Brain microvascular endothelial cell (primary cell): ENCODE measurements around the gene AMOTL2.

Experiments
- DNase-seq: peaks from one replicate; pipeline ENCODE4 v3.0.0-alpha.2; 2020
- H3K27ac ChIP-seq: fragments of 250-450 bp; sonication (Bioruptor Pico); 2 replicates; pipeline ENCODE4 v1.5.1; 2020; ENCODE audit warnings: mild to moderate bottlenecking, moderate library complexity
- H3K27me3 ChIP-seq: fragments of 250-450 bp; sonication (Bioruptor Pico); replicated peaks from 2 replicates; pipeline ENCODE4 v1.5.1; 2020; ENCODE audit warnings: mild to moderate bottlenecking
- H3K36me3 ChIP-seq: fragments of 250-450 bp; sonication (Bioruptor Pico); replicated peaks from 2 replicates; pipeline ENCODE4 v1.5.1; 2020; ENCODE audit warnings: mild to moderate bottlenecking
- H3K4me3 ChIP-seq: 2 replicates; pipeline ENCODE4 v1.5.1; 2011; ENCODE audit warnings: low read depth, mild to moderate bottlenecking, control low read depth, low read length, moderate library complexity
- CTCF ChIP-seq: IDR thresholded peaks from 2 replicates; pipeline ENCODE4 v1.5.1; 2011; ENCODE audit warnings: low read depth, mild to moderate bottlenecking, moderate library complexity, low read length, control low read depth, inconsistent platforms; ENCODE audit errors: missing control alignments
- in situ Hi-C: cut with HindIII; loops from 2 replicates; pipeline ENCODE4 v1.10.0; 2017; ENCODE audit warnings: low sequenced_read_pairs, low pct_ligation_motif_present

The AMOTL2 gene

DNA sequence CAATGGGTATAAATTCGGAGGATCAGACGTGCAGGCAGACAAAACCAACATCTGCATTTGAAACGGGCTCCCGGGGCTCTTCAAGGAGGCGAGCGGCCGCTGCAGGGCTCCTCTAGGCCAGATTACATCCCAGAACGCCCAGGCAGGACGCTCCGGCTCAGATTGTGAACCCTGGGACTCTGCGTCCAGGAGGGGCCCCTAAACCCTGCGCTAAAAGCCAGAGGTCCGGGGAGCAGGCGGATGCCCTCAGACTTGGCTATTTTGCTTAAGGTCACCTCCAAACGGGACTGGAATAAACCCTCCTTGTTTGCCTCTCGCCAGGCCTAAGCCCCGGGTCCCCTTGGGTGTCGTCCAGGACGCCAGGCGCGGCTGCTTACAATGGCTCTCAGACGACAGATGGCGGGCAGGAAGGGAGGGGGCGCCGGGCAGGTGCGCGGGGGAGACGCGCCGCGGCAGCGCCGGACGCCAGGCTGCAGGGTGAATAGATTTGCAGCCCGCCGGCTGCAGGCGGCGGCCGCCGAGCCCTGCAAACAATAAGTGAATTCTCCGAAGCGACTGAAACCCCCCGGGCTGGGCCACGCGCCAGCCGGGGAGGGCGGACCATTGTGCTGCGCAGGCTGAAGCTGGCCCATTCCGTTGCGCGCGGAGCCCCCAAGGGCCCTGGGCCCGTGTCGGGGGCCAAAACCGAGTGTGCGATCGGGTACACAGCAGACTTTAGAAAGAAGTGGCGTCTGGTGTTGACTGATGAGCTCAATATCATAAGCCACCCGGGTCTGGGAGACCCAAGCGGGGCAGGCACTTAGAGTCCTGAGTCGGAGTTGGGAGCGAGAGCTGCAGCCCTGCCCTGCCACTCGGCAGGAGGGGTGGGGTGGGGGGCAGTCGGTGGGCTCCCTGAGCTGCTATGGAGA lies 32.3 kb upstream of the AMOTL2 start:
- TF ChIP-seq CTCF, result no peak
- Histone ChIP-seq H3K27me3 (no peaks in the 10 kb centered on the region), H3K36me3 (no peaks in the 10 kb centered on the region), H3K27ac (no peak overlapping the region), H3K4me3 (peak overlapping the region; percentile 55)
- in situ Hi-C loops, result no loop called here
- no peak for DNase-seq

- Histone ChIP-seq H3K27ac (no peak overlapping the region), H3K27me3 (no peaks in the 10 kb centered on the region), H3K4me3 (no peak overlapping the region), H3K36me3 (no peaks in the 10 kb centered on the region)
- in situ Hi-C loops, result no loop called here
- DNase-seq, result no peak
- TF ChIP-seq CTCF, result no peak
Observed at GRCh38 chr3:134404366-134404885, 30.2 kb upstream of the AMOTL2 start.

DNA sequence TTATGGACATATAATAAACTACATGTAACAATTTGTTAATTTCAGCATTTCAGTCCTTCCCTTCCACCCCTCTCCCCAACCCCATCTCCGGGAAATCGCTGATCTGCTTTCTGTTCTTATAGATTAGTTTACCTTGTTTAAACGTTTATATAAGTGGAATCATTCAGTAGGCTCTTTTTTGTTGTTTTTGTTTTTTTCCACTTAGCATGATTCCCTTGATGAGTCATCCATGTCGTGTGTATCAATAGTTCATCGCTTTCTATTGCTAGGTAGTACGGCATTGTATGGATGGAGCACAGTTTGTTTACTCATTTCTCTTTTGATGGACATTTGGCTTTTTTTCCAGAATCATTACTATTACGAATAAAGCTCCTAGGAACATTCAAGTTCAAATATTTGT lies 23.5 kb upstream of the AMOTL2 start:
- H3K27me3 ChIP-seq, result no peaks in the 10 kb centered on the region
- no peak overlapping the region for H3K27ac ChIP-seq
- no peak overlapping the region for H3K4me3 ChIP-seq
- TF ChIP-seq CTCF, result no peak
- in situ Hi-C loops, result no loop called here
- DNase-seq, result no peak
- H3K36me3 ChIP-seq, result no peaks in the 10 kb centered on the region

DNA sequence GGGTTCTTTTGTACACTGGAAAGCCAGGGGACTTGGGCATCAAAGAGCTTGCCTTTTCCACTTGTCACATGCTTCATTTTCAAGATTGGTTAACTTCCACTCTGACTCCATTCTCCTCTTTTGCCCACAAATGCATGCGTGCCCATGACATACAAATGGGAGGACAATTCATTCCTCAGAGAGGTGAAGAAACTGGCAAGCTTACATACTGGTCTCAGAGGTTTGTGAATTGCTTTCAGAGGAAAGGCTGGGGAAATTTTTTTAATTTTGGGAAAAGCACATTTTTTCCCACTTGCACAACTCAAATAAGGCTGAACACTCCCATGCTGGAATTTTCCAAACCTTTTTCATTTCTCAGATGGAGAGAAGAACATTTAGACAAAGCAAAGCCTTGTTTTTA lies 20.9 kb upstream of the AMOTL2 start:
- in situ Hi-C loops, result no loop called here
- Histone ChIP-seq H3K27ac (no peak overlapping the region), H3K4me3 (no peak overlapping the region), H3K27me3 (no peaks in the 10 kb centered on the region), H3K36me3 (no peaks in the 10 kb centered on the region)
- no peak for DNase-seq
- no peak for TF ChIP-seq CTCF

DNA sequence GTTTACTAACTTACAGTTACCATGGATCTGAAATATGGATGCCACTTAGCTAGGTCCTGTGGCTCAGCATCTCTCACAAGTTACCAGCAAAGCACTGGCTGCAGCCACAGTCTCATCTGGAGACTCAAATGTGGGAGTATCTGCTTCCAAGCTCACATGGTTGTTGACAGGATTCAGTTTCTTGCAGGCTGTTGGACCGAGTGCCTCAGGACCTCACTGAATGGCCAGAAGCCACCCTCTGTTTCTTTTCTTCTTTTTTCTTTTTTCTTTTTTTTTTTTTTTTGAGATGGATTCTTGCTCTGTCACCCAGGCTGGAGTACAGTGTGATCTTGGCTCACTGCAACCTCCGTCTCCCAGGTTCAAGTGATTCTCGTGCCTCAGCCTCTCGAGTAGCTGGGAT lies 20.1 kb upstream of the AMOTL2 start:
- DNase-seq, result no peak
- no peak for TF ChIP-seq CTCF

More for the DNA sequence above, 20.1 kb upstream of the AMOTL2 start:
- in situ Hi-C loops, result no loop called here
- Histone ChIP-seq H3K4me3 (no peak overlapping the region), H3K27me3 (no peaks in the 10 kb centered on the region), H3K36me3 (no peaks in the 10 kb centered on the region), H3K27ac (no peak overlapping the region)
